GM12801 (cell line): ENCODE measurements around the gene RAC2.

ENCODE experiments used
- TF ChIP-seq, protein P1 (sequence below): IDR thresholded peaks from one replicate; pipeline ENCODE4 v1.5.1; 2011; ENCODE audit warnings: control low read depth; ENCODE audit not compliant: insufficient read length; ENCODE audit errors: extremely low read depth

Gene RAC2

DNA sequence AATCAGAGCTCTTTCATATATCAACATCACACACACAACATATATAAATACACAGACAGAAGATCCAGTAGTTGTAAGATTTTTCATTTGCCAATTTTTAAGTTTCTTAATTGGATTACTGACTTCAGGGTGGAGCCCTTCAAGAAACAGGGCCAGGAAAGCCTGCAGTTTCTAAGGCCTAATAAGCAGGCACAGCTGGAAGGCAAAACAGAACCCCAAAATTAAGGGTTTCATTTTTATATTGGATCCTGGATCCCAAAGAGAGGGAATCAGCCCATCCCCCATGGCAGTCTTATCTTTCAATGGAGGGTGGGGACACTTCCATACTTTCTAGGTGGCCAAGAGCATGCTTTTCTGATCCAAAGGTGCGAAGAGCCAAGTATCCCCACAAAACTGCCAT, 51.3 kb downstream of the RAC2 start:
- TF ChIP-seq, protein P1, sequence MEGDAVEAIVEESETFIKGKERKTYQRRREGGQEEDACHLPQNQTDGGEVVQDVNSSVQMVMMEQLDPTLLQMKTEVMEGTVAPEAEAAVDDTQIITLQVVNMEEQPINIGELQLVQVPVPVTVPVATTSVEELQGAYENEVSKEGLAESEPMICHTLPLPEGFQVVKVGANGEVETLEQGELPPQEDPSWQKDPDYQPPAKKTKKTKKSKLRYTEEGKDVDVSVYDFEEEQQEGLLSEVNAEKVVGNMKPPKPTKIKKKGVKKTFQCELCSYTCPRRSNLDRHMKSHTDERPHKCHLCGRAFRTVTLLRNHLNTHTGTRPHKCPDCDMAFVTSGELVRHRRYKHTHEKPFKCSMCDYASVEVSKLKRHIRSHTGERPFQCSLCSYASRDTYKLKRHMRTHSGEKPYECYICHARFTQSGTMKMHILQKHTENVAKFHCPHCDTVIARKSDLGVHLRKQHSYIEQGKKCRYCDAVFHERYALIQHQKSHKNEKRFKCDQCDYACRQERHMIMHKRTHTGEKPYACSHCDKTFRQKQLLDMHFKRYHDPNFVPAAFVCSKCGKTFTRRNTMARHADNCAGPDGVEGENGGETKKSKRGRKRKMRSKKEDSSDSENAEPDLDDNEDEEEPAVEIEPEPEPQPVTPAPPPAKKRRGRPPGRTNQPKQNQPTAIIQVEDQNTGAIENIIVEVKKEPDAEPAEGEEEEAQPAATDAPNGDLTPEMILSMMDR, result no peak

DNA sequence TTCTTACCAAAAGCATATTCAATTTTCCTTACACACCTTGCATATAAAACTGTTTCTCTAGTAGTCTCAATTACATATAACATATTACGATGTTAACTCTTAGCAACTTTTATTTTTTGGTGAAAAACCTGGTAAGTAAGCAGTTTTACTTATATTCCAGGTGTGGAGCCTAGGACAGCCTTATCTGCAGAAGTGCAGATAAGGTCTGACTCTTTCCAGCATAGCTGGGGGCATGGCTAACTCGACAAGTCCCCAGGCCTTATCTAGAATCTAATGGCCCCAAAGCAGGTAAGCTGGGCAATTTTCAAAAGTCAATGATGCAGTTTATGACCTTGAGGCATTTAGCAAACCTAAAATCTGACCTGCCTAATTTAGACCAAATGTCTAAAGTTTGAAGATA, 51.9 kb downstream of the RAC2 start:
- TF ChIP-seq, protein P1, result no peak

DNA sequence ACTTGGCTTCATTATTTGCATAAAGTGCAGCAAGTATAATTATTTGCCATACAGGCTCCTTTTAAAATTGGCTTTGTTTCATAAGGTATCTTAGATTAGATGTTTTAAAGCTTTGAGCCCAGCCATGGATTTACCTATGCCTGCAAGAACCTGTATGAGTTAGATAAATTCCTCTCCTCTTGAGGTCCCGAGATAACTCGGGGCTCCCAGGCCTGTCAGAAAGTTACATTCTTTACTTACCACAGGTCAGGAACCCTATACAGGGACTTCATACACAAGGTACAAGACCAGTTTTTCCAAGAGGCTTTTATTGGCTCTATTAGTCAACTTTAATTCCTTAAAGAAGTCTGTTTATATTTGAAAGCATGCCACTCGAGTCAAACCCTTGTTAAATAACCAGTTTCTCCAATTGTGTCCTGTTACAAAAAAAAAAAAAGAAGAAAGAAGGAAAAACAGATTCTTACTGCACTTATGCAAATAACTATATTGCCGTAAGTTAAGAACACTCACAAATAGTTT, 53.7 kb downstream of the RAC2 start:
- TF ChIP-seq, protein P1, result no peak

- TF ChIP-seq, protein P1, result no peak
Measured at GRCh38 chr22:37188901-37189466, 55.1 kb downstream of the RAC2 start.

- TF ChIP-seq, protein P1, result no peak
Measured at GRCh38 chr22:37187891-37188761, 55.9 kb downstream of the RAC2 start, which contains the start of gene C1QTNF6. TSS of gene C1QTNF6 (minus strand) at chr22:37188247. CDS start at chr22:37188213, 34 bp downstream.

DNA sequence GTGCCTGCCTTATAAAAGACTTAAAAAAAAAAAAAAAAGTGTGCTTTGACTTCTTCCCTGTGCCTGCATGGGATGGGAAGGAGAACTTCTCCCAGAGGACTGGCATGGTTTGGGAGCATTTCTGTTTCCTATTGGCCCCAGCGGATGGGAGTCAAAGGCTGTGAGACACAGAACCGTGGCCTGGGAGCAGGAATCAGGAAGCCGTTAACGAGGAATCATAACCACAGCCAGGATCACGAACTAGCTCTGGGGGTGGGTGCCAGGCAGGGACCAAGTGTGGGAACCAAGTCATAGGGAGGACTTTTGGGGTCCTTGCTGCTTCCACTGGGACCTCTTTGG, 56.5 kb downstream of the RAC2 start:
- TF ChIP-seq, protein P1, result no peak

- TF ChIP-seq, protein P1, result no peak
Measured at GRCh38 chr22:37186997-37187522, 57.0 kb downstream of the RAC2 start.
